HepG2 (cell line): ENCODE results near the gene MAST1.

Experiments used
- CREM ChIP-seq, 2 experiments: sonication (generic) in 1 of 2; formaldehyde crosslinking in 1 of 2; IDR thresholded peaks; 2 replicates each; pipeline versions ENCODE4 v1.4.0 to v1.6.1; 2016 to 2020; ENCODE audit warnings: antibody characterized with exemption in 1 of 2, mild to moderate bottlenecking in 1 of 2, missing genetic modification reagents in 1 of 2
- EP300 ChIP-seq, 3 experiments: sonication (generic) in 1 of 3; formaldehyde crosslinking in 1 of 3; IDR thresholded peaks; 2 replicates each; pipeline versions ENCODE4 v1.5.1 to v1.6.1; 2011 to 2020; ENCODE audit warnings: low read depth in 2 of 3, low read length in 2 of 3, borderline replicate concordance in 1 of 3, improper control_type of control experiment in 1 of 3, mild to moderate bottlenecking in 1 of 3, missing genetic modification reagents in 1 of 3, moderate library complexity in 1 of 3
- ETV5 ChIP-seq: IDR thresholded peaks from 2 replicates; pipeline ENCODE4 v1.6.1; 2018; ENCODE audit warnings: missing biosample characterization, missing genetic modification reagents, inconsistent platforms, borderline replicate concordance
- JUND ChIP-seq: sonication (generic); formaldehyde crosslinking; IDR thresholded peaks from 2 replicates; pipeline ENCODE4 v1.8.0; 2022; ENCODE audit warnings: mild to moderate bottlenecking, missing genetic modification reagents
- NFE2L1 ChIP-seq: sonication (generic); formaldehyde crosslinking; IDR thresholded peaks from 2 replicates; pipeline ENCODE4 v1.4.0; 2020; ENCODE audit warnings: missing genetic modification reagents, mild to moderate bottlenecking, borderline replicate concordance
- POLR2A ChIP-seq, 2 experiments: IDR thresholded peaks; 2 replicates each; pipeline ENCODE4 v1.6.1; 2011; ENCODE audit warnings: low read depth in 2 of 2, low read length in 2 of 2, mild to moderate bottlenecking in 1 of 2, moderate library complexity in 1 of 2; ENCODE audit not compliant: insufficient read depth in 1 of 2
- POLR2AphosphoS5 ChIP-seq: IDR thresholded peaks from 2 replicates; pipeline ENCODE4 v1.6.1; 2012; ENCODE audit warnings: low read depth, low read length
- RBM39 ChIP-seq: fragments of 200-400 bp; formaldehyde crosslinking; IDR thresholded peaks from one replicate; pipeline ENCODE4 v1.6.1; 2018; ENCODE audit warnings: antibody characterized with exemption, mild to moderate bottlenecking, low read depth, low read length; ENCODE audit not compliant: poor library complexity, severe bottlenecking
- ZNF589 ChIP-seq: sonication (generic); formaldehyde crosslinking; conservative IDR thresholded peaks from 2 replicates; pipeline ENCODE4 v1.8.0; 2022; ENCODE audit warnings: mild to moderate bottlenecking, moderate library complexity, missing genetic modification reagents
- TF ChIP-seq, protein P1 (sequence below): sonication (generic); formaldehyde crosslinking; IDR thresholded peaks from 2 replicates; pipeline ENCODE4 v1.9.0; 2021; ENCODE audit warnings: missing genetic modification reagents, borderline replicate concordance
- TF ChIP-seq, protein P2 (sequence below): sonication (generic); formaldehyde crosslinking; IDR thresholded peaks from 2 replicates; pipeline ENCODE4 v1.5.0; 2020; ENCODE audit warnings: mild to moderate bottlenecking, missing genetic modification reagents, moderate library complexity
- TF ChIP-seq, protein P3 (sequence below), 2 experiments: fragments of 450-650 bp in 1 of 2; sonication (generic) in 1 of 2; formaldehyde crosslinking in 1 of 2; IDR thresholded peaks; 2 replicates each; pipeline versions ENCODE4 v1.6.1 to v1.8.0; 2016 to 2022; ENCODE audit warnings: antibody characterized with exemption in 1 of 2, mild to moderate bottlenecking in 1 of 2, missing genetic modification reagents in 1 of 2
- TF ChIP-seq, protein P4 (sequence below): sonication (generic); formaldehyde crosslinking; IDR thresholded peaks from 2 replicates; pipeline ENCODE4 v1.4.0; 2020; ENCODE audit warnings: missing genetic modification reagents, mild to moderate bottlenecking, borderline replicate concordance

DNA sequence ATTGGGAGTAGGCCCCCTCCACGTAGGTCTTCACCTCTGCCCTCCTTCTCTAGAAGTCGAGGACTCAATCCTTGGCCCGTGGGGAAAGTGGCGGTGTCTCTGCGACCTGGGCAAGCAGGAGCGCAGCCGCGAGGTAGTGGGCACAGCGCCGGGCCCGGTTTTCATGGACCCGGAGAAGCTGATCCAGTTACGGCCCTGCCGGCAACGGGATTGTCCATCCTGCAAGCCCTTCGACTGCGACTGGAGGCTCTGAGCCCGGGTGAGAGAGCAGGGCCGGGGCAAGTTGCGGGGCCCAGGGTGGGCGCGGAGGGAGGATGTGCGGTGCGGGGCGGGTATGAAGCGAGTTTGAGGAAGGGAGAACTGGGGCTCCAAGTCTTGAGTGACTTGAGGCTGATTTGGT lies 34.3 kb upstream of the MAST1 start:
- TF ChIP-seq EP300 (IDR thresholded peaks at IDR 0.05; ENCODE audit: low read depth in 2 of 2, low read length in 2 of 2) (no peak), EP300 (CRISPR knock-in tag; IDR thresholded peaks at IDR 0.05; ENCODE audit: borderline replicate concordance) (no peak), CREM (IDR thresholded peaks at IDR 0.05) (no peak), CREM (CRISPR knock-in tag; IDR thresholded peaks at IDR 0.05) (no peak), JUND (CRISPR knock-in tag) (no peak), POLR2AphosphoS5 (no peak), POLR2A (IDR thresholded peaks at IDR 0.05; ENCODE audit: insufficient read depth in 1 of 2, low read depth in 2 of 2, low read length in 2 of 2) (no peak), RBM39 (no peak), ZNF589 (CRISPR knock-in tag) (no peak), ETV5 (CRISPR knock-in tag) (no peak), NFE2L1 (no peak)
- TF ChIP-seq, protein P1, sequence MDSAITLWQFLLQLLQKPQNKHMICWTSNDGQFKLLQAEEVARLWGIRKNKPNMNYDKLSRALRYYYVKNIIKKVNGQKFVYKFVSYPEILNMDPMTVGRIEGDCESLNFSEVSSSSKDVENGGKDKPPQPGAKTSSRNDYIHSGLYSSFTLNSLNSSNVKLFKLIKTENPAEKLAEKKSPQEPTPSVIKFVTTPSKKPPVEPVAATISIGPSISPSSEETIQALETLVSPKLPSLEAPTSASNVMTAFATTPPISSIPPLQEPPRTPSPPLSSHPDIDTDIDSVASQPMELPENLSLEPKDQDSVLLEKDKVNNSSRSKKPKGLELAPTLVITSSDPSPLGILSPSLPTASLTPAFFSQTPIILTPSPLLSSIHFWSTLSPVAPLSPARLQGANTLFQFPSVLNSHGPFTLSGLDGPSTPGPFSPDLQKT (CRISPR knock-in tag), result no peak
- TF ChIP-seq, protein P2, sequence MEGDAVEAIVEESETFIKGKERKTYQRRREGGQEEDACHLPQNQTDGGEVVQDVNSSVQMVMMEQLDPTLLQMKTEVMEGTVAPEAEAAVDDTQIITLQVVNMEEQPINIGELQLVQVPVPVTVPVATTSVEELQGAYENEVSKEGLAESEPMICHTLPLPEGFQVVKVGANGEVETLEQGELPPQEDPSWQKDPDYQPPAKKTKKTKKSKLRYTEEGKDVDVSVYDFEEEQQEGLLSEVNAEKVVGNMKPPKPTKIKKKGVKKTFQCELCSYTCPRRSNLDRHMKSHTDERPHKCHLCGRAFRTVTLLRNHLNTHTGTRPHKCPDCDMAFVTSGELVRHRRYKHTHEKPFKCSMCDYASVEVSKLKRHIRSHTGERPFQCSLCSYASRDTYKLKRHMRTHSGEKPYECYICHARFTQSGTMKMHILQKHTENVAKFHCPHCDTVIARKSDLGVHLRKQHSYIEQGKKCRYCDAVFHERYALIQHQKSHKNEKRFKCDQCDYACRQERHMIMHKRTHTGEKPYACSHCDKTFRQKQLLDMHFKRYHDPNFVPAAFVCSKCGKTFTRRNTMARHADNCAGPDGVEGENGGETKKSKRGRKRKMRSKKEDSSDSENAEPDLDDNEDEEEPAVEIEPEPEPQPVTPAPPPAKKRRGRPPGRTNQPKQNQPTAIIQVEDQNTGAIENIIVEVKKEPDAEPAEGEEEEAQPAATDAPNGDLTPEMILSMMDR (CRISPR knock-in tag), result no peak
- TF ChIP-seq, protein P3, sequence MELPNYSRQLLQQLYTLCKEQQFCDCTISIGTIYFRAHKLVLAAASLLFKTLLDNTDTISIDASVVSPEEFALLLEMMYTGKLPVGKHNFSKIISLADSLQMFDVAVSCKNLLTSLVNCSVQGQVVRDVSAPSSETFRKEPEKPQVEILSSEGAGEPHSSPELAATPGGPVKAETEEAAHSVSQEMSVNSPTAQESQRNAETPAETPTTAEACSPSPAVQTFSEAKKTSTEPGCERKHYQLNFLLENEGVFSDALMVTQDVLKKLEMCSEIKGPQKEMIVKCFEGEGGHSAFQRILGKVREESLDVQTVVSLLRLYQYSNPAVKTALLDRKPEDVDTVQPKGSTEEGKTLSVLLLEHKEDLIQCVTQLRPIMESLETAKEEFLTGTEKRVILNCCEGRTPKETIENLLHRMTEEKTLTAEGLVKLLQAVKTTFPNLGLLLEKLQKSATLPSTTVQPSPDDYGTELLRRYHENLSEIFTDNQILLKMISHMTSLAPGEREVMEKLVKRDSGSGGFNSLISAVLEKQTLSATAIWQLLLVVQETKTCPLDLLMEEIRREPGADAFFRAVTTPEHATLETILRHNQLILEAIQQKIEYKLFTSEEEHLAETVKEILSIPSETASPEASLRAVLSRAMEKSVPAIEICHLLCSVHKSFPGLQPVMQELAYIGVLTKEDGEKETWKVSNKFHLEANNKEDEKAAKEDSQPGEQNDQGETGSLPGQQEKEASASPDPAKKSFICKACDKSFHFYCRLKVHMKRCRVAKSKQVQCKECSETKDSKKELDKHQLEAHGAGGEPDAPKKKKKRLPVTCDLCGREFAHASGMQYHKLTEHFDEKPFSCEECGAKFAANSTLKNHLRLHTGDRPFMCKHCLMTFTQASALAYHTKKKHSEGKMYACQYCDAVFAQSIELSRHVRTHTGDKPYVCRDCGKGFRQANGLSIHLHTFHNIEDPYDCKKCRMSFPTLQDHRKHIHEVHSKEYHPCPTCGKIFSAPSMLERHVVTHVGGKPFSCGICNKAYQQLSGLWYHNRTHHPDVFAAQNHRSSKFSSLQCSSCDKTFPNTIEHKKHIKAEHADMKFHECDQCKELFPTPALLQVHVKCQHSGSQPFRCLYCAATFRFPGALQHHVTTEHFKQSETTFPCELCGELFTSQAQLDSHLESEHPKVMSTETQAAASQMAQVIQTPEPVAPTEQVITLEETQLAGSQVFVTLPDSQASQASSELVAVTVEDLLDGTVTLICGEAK (IDR thresholded peaks at IDR 0.05), result no peak
- TF ChIP-seq, protein P3 (CRISPR knock-in tag; IDR thresholded peaks at IDR 0.05), result no peak
- TF ChIP-seq, protein P4, sequence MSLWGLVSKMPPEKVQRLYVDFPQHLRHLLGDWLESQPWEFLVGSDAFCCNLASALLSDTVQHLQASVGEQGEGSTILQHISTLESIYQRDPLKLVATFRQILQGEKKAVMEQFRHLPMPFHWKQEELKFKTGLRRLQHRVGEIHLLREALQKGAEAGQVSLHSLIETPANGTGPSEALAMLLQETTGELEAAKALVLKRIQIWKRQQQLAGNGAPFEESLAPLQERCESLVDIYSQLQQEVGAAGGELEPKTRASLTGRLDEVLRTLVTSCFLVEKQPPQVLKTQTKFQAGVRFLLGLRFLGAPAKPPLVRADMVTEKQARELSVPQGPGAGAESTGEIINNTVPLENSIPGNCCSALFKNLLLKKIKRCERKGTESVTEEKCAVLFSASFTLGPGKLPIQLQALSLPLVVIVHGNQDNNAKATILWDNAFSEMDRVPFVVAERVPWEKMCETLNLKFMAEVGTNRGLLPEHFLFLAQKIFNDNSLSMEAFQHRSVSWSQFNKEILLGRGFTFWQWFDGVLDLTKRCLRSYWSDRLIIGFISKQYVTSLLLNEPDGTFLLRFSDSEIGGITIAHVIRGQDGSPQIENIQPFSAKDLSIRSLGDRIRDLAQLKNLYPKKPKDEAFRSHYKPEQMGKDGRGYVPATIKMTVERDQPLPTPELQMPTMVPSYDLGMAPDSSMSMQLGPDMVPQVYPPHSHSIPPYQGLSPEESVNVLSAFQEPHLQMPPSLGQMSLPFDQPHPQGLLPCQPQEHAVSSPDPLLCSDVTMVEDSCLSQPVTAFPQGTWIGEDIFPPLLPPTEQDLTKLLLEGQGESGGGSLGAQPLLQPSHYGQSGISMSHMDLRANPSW (CRISPR knock-in tag), result no peak
